GM08714 (cell line): ENCODE data around the gene MRPL48.

Source experiments
- H3K4me3 ChIP-seq: fragments of 200-500 bp; sonication (Bioruptor generic); 2 replicates; pipeline ENCODE4 v1.5.1; 2014; ENCODE audit warnings: mild to moderate bottlenecking, low read length, inconsistent platforms
- ZNF274 ChIP-seq: IDR thresholded peaks from 2 replicates; pipeline ENCODE4 v1.6.1; 2012; ENCODE audit warnings: mild to moderate bottlenecking, low read depth, low read length

Gene MRPL48

GRCh38 chr11:73851046-73851764, 63.5 kb downstream of the MRPL48 start:
- TF ChIP-seq ZNF274 = no peak
- H3K4me3 ChIP-seq = no peak overlapping the region

- no peak for TF ChIP-seq ZNF274
- H3K4me3 ChIP-seq = no peak overlapping the region
Measured at GRCh38 chr11:73852049-73852448, 64.4 kb downstream of the MRPL48 start.

GRCh38 chr11:73854680-73855079, 67.0 kb downstream of the MRPL48 start:
- no peak for TF ChIP-seq ZNF274
- no peak overlapping the region for H3K4me3 ChIP-seq

- no peak for TF ChIP-seq ZNF274
- no peak overlapping the region for H3K4me3 ChIP-seq
Measured at GRCh38 chr11:73856031-73856567, 68.4 kb downstream of the MRPL48 start.

GRCh38 chr11:73859671-73860070, 72.0 kb downstream of the MRPL48 start:
- no peak for TF ChIP-seq ZNF274
- H3K4me3 ChIP-seq = no peak overlapping the region

GRCh38 chr11:73860202-73860601, 72.5 kb downstream of the MRPL48 start:
- no peak for TF ChIP-seq ZNF274

GRCh38 chr11:73862986-73863385, 75.3 kb downstream of the MRPL48 start:
- H3K4me3 ChIP-seq = no peak overlapping the region
- TF ChIP-seq ZNF274 = no peak

More at GRCh38 chr11:73860202-73860601, 72.5 kb downstream of the MRPL48 start:
- H3K4me3 ChIP-seq = no peak overlapping the region

GRCh38 chr11:73866095-73866579, 78.5 kb downstream of the MRPL48 start:
- no peak for TF ChIP-seq ZNF274

GRCh38 chr11:73866586-73866996, 78.9 kb downstream of the MRPL48 start:
- no peak for TF ChIP-seq ZNF274
- H3K4me3 ChIP-seq = no peak overlapping the region

More at GRCh38 chr11:73866095-73866579, 78.5 kb downstream of the MRPL48 start:
- no peak overlapping the region for H3K4me3 ChIP-seq

- TF ChIP-seq ZNF274 = no peak
- no peak overlapping the region for H3K4me3 ChIP-seq
Measured at GRCh38 chr11:73869332-73869949, 81.8 kb downstream of the MRPL48 start.

- TF ChIP-seq ZNF274 = no peak
Measured at GRCh38 chr11:73870261-73870660, 82.6 kb downstream of the MRPL48 start.

GRCh38 chr11:73872749-73873357, 85.2 kb downstream of the MRPL48 start:
- no peak overlapping the region for H3K4me3 ChIP-seq
- no peak for TF ChIP-seq ZNF274

More at GRCh38 chr11:73870261-73870660, 82.6 kb downstream of the MRPL48 start:
- no peak overlapping the region for H3K4me3 ChIP-seq

- no peak for TF ChIP-seq ZNF274
- peak overlapping the region; percentile 90 for H3K4me3 ChIP-seq
Measured at GRCh38 chr11:73875380-73875779, 87.7 kb downstream of the MRPL48 start.

GRCh38 chr11:73875840-73876239, 88.2 kb downstream of the MRPL48 start:
- H3K4me3 ChIP-seq = peak overlapping the region; percentile 90
- no peak for TF ChIP-seq ZNF274
